ENCODE measurements around the gene E4F1. TPM values are rescaled to one million over a fixed set of nuclear protein-coding genes. Genes with fewer than 3 reads are reported as not detected.

Gene E4F1, protein sequence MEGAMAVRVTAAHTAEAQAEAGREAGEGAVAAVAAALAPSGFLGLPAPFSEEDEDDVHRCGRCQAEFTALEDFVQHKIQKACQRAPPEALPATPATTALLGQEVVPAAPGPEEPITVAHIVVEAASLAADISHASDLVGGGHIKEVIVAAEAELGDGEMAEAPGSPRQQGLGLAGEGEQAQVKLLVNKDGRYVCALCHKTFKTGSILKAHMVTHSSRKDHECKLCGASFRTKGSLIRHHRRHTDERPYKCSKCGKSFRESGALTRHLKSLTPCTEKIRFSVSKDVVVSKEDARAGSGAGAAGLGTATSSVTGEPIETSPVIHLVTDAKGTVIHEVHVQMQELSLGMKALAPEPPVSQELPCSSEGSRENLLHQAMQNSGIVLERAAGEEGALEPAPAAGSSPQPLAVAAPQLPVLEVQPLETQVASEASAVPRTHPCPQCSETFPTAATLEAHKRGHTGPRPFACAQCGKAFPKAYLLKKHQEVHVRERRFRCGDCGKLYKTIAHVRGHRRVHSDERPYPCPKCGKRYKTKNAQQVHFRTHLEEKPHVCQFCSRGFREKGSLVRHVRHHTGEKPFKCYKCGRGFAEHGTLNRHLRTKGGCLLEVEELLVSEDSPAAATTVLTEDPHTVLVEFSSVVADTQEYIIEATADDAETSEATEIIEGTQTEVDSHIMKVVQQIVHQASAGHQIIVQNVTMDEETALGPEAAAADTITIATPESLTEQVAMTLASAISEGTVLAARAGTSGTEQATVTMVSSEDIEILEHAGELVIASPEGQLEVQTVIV
- 12.5 TPM for total RNA-seq

GRCh38 chr16:2223221-2223941 is at the start of gene E4F1:
E4F1 (plus strand) TSS chr16:2223591; CDS start chr16:2223614, 23 bp downstream.
- peaks cover 13 to 24% (median 24%) of the 10 kb centered on the region in 3 donors for H3K4me1 ChIP-seq (ENCODE audit: control insufficient read depth in 3 of 3, insufficient read depth in 3 of 3, low read length in 3 of 3)
- peak within 1 kb of the TSS; percentile 78 to 86 (median 83) for H3K4me3 ChIP-seq (ENCODE audit: low read length in 3 of 3)
- H3K36me3 ChIP-seq (ENCODE audit: control insufficient read depth in 3 of 3, insufficient read depth in 3 of 3, low read length in 3 of 3): peaks cover under 1 to 9% (median 9%) of the 10 kb centered on the region in 3 donors
- peak within 1 kb of the TSS; percentile 87 to 95 (median 93) for H3K9ac ChIP-seq (ENCODE audit: low read depth in 1 of 3, low read length in 3 of 3)
- H3K9me3 ChIP-seq (ENCODE audit: control insufficient read depth in 3 of 3, low read length in 3 of 3): no peaks in the 10 kb centered on the region
- peak within 1 kb of the TSS; percentile 84 for H3K27ac ChIP-seq (ENCODE audit: low read depth, low read length)
- no peaks in the 10 kb centered on the region for H3K27me3 ChIP-seq (ENCODE audit: control insufficient read depth in 3 of 3, insufficient read depth in 3 of 3, low read length in 3 of 3)

GRCh38 chr16:2173916-2174315 is 49.5 kb upstream of the E4F1 start:
- Histone ChIP-seq H3K9ac (ENCODE audit: low read depth in 1 of 3, low read length in 3 of 3) (no peak overlapping the region), H3K27ac (ENCODE audit: low read depth, low read length) (no peak overlapping the region), H3K4me1 (ENCODE audit: control insufficient read depth in 3 of 3, insufficient read depth in 3 of 3, low read length in 3 of 3) (peaks cover 4 to 11% (median 9%) of the 10 kb centered on the region in 3 donors), H3K27me3 (ENCODE audit: control insufficient read depth in 3 of 3, insufficient read depth in 3 of 3, low read length in 3 of 3) (no peaks in the 10 kb centered on the region), H3K9me3 (ENCODE audit: control insufficient read depth in 3 of 3, low read length in 3 of 3) (no peaks in the 10 kb centered on the region), H3K4me3 (ENCODE audit: low read length in 3 of 3) (no peak overlapping the region), H3K36me3 (ENCODE audit: control insufficient read depth in 3 of 3, insufficient read depth in 3 of 3, low read length in 3 of 3) (peaks cover 36 to 46% (median 40%) of the 10 kb centered on the region in 3 donors)

DNA sequence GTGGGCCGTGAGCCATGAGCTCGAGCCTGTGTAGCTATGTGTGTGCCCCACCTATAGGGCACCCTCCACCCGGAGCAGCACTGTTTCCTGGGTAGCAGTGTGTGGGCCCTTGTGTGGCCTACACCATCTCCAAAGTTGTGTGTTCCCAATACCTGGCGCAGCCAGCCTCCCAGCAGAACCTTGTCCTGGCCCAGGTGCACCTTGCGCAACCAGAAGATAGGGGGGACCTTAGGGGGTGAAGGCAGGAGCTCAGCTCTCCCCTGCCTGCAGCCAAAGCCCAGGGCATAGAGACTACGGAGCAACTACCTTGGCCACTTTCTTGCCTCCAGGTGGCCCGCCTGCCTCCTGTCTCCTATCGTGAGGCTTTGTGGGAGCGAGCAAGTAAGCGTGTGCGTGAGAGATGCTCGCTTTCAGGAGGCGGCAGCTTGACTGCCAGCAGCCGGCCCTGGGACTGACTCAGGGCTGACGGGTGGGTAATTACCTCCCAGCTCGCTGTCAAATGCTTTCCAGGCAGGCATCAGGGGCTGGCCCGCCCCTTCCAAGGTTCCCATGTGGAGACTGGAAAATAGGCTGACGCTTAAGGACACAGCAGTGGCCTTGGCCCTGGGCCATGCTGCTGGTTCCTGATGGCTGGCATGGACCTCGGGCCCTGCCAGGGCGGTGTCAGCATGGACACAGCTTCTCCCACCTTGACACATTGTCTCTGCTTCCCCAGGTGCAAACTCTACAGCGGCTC is 48.8 kb upstream of the E4F1 start:
- Histone ChIP-seq H3K9ac (ENCODE audit: low read depth in 1 of 3, low read length in 3 of 3) (no peak overlapping the region), H3K4me1 (ENCODE audit: control insufficient read depth in 3 of 3, insufficient read depth in 3 of 3, low read length in 3 of 3) (peaks cover 2 to 6% (median 5%) of the 10 kb centered on the region in 3 donors), H3K36me3 (ENCODE audit: control insufficient read depth in 3 of 3, insufficient read depth in 3 of 3, low read length in 3 of 3) (peaks cover 36 to 44% (median 40%) of the 10 kb centered on the region in 3 donors), H3K27me3 (ENCODE audit: control insufficient read depth in 3 of 3, insufficient read depth in 3 of 3, low read length in 3 of 3) (no peaks in the 10 kb centered on the region), H3K9me3 (ENCODE audit: control insufficient read depth in 3 of 3, low read length in 3 of 3) (no peaks in the 10 kb centered on the region), H3K27ac (ENCODE audit: low read depth, low read length) (no peak overlapping the region), H3K4me3 (ENCODE audit: low read length in 3 of 3) (no peak overlapping the region)

DNA sequence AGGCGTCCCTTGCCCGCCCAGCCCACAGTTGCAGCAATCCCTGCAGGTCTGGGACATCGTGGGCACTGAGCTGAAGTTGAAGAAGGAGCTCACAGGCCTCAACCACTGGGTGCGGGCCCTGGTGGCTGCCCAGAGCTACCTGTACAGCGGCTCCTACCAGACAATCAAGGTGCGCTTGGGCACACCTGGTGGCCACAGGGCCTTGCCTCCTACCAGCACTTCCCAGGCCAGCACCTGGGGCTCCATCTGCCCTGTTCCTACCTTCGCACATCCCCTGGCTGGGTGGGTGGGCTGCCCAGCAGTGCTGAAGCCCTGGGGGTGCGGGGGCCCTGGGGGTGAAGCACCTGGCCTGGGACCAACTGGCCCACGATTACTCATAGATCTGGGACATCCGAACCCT is 47.9 kb upstream of the E4F1 start:
- no peaks in the 10 kb centered on the region for H3K4me1 ChIP-seq (ENCODE audit: control insufficient read depth in 3 of 3, insufficient read depth in 3 of 3, low read length in 3 of 3)
- no peak overlapping the region for H3K27ac ChIP-seq (ENCODE audit: low read depth, low read length)
- H3K4me3 ChIP-seq (ENCODE audit: low read length in 3 of 3): no peak overlapping the region
- H3K36me3 ChIP-seq (ENCODE audit: control insufficient read depth in 3 of 3, insufficient read depth in 3 of 3, low read length in 3 of 3): peaks cover 36 to 44% (median 40%) of the 10 kb centered on the region in 3 donors
- H3K9ac ChIP-seq (ENCODE audit: low read depth in 1 of 3, low read length in 3 of 3): no peak overlapping the region
- no peaks in the 10 kb centered on the region for H3K9me3 ChIP-seq (ENCODE audit: control insufficient read depth in 3 of 3, low read length in 3 of 3)
- H3K27me3 ChIP-seq (ENCODE audit: control insufficient read depth in 3 of 3, insufficient read depth in 3 of 3, low read length in 3 of 3): no peaks in the 10 kb centered on the region

- Histone ChIP-seq H3K36me3 (ENCODE audit: control insufficient read depth in 3 of 3, insufficient read depth in 3 of 3, low read length in 3 of 3) (peaks cover 36 to 44% (median 40%) of the 10 kb centered on the region in 3 donors), H3K9me3 (ENCODE audit: control insufficient read depth in 3 of 3, low read length in 3 of 3) (no peaks in the 10 kb centered on the region), H3K9ac (ENCODE audit: low read depth in 1 of 3, low read length in 3 of 3) (no peak overlapping the region), H3K27ac (ENCODE audit: low read depth, low read length) (no peak overlapping the region), H3K27me3 (ENCODE audit: control insufficient read depth in 3 of 3, insufficient read depth in 3 of 3, low read length in 3 of 3) (no peaks in the 10 kb centered on the region), H3K4me1 (ENCODE audit: control insufficient read depth in 3 of 3, insufficient read depth in 3 of 3, low read length in 3 of 3) (no peaks in the 10 kb centered on the region), H3K4me3 (ENCODE audit: low read length in 3 of 3) (no peak overlapping the region)
These were observed 47.3 kb upstream of the E4F1 start for GRCh38 chr16:2176047-2176446.

- peaks cover 32 to 37% (median 36%) of the 10 kb centered on the region in 3 donors for H3K36me3 ChIP-seq (ENCODE audit: control insufficient read depth in 3 of 3, insufficient read depth in 3 of 3, low read length in 3 of 3)
- H3K4me3 ChIP-seq (ENCODE audit: low read length in 3 of 3): no peak overlapping the region
- no peak overlapping the region for H3K27ac ChIP-seq (ENCODE audit: low read depth, low read length)
- no peaks in the 10 kb centered on the region for H3K4me1 ChIP-seq (ENCODE audit: control insufficient read depth in 3 of 3, insufficient read depth in 3 of 3, low read length in 3 of 3)
- H3K27me3 ChIP-seq (ENCODE audit: control insufficient read depth in 3 of 3, insufficient read depth in 3 of 3, low read length in 3 of 3): no peaks in the 10 kb centered on the region
- H3K9ac ChIP-seq (ENCODE audit: low read depth in 1 of 3, low read length in 3 of 3): no peak overlapping the region
- no peaks in the 10 kb centered on the region for H3K9me3 ChIP-seq (ENCODE audit: control insufficient read depth in 3 of 3, low read length in 3 of 3)
These were observed 46.3 kb upstream of the E4F1 start for GRCh38 chr16:2177101-2177500.

- Histone ChIP-seq H3K9ac (ENCODE audit: low read depth in 1 of 3, low read length in 3 of 3) (no peak overlapping the region), H3K9me3 (ENCODE audit: control insufficient read depth in 3 of 3, low read length in 3 of 3) (no peaks in the 10 kb centered on the region), H3K4me1 (ENCODE audit: control insufficient read depth in 3 of 3, insufficient read depth in 3 of 3, low read length in 3 of 3) (no peaks in the 10 kb centered on the region), H3K27me3 (ENCODE audit: control insufficient read depth in 3 of 3, insufficient read depth in 3 of 3, low read length in 3 of 3) (no peaks in the 10 kb centered on the region), H3K4me3 (ENCODE audit: low read length in 3 of 3) (no peak overlapping the region), H3K36me3 (ENCODE audit: control insufficient read depth in 3 of 3, insufficient read depth in 3 of 3, low read length in 3 of 3) (peaks cover 32 to 37% (median 36%) of the 10 kb centered on the region in 3 donors), H3K27ac (ENCODE audit: low read depth, low read length) (no peak overlapping the region)
These were observed 45.8 kb upstream of the E4F1 start for GRCh38 chr16:2177561-2177960.

DNA sequence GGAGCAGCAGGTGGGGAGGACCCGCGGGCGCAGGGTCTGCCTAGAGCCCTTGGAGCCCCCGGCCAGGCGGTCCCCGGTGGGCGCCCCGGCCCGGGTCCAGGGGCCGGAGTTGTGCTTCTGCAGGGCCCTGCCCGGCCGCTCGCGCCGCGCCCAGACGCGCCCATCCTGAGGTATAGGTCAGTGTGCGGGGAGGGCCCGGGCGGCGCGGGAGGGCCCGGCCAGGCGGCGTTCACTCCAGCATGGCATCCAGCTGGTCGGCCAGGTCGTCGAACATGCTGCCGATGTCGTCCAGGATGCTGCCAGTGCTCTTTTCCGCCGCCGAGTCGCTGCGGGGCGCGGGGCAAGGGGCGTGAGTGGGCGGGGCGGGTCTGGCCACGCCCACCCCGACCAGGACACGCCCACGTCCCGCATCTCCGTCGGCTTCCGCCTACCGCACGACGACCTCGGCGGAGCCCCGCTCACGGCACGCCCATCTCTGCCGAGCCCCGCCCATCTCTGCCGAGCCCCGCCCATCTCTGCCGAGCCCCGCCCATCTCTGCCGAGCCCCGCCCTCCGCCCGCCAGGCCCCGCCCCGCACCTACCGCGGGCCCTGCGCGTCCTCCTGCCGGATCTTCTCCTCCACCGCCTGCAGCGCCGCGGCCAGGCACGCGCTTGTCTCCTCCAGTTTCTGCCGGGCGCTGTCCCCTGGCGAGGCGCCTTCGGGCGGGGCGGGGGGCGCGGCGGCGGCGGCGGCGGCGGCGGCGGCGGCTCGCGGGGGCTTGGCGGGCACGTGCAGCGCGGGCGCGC is 44.9 kb upstream of the E4F1 start:
- Histone ChIP-seq H3K4me3 (ENCODE audit: low read length in 3 of 3) (no peak overlapping the region), H3K36me3 (ENCODE audit: control insufficient read depth in 3 of 3, insufficient read depth in 3 of 3, low read length in 3 of 3) (peaks cover 30 to 34% (median 32%) of the 10 kb centered on the region in 3 donors), H3K9me3 (ENCODE audit: control insufficient read depth in 3 of 3, low read length in 3 of 3) (no peaks in the 10 kb centered on the region), H3K27ac (ENCODE audit: low read depth, low read length) (no peak overlapping the region), H3K4me1 (ENCODE audit: control insufficient read depth in 3 of 3, insufficient read depth in 3 of 3, low read length in 3 of 3) (no peaks in the 10 kb centered on the region), H3K9ac (ENCODE audit: low read depth in 1 of 3, low read length in 3 of 3) (no peak overlapping the region), H3K27me3 (ENCODE audit: control insufficient read depth in 3 of 3, insufficient read depth in 3 of 3, low read length in 3 of 3) (no peaks in the 10 kb centered on the region)

GRCh38 chr16:2179107-2179501 is 44.3 kb upstream of the E4F1 start:
- Histone ChIP-seq H3K9me3 (ENCODE audit: control insufficient read depth in 3 of 3, low read length in 3 of 3) (no peaks in the 10 kb centered on the region), H3K27me3 (ENCODE audit: control insufficient read depth in 3 of 3, insufficient read depth in 3 of 3, low read length in 3 of 3) (no peaks in the 10 kb centered on the region), H3K4me3 (ENCODE audit: low read length in 3 of 3) (no peak overlapping the region)

More at GRCh38 chr16:2179107-2179501, 44.3 kb upstream of the E4F1 start:
- no peak overlapping the region for H3K27ac ChIP-seq (ENCODE audit: low read depth, low read length)
- H3K36me3 ChIP-seq (ENCODE audit: control insufficient read depth in 3 of 3, insufficient read depth in 3 of 3, low read length in 3 of 3): peaks cover 26 to 30% (median 28%) of the 10 kb centered on the region in 3 donors
- no peaks in the 10 kb centered on the region for H3K4me1 ChIP-seq (ENCODE audit: control insufficient read depth in 3 of 3, insufficient read depth in 3 of 3, low read length in 3 of 3)
- H3K9ac ChIP-seq (ENCODE audit: low read depth in 1 of 3, low read length in 3 of 3): no peak overlapping the region
